VCaP (cell line): ENCODE data around the gene RAPGEF2.
"Not testable (repeated sequence)": the region's sequence is repeated elsewhere in the genome, so short reads cannot be mapped to it uniquely, and the experiment has no call there.

Source experiments
- H3K27ac ChIP-seq: fragments of 450-650 bp; 2 replicates; pipeline ENCODE4 v1.5.1; 2017
- CTCF ChIP-seq: fragments of 450-650 bp; conservative IDR thresholded peaks from 2 replicates; pipeline ENCODE4 v1.5.1; 2017; ENCODE audit warnings: mild to moderate bottlenecking, moderate library complexity

Gene RAPGEF2

GRCh38 chr4:159248384-159249178, 145.7 kb downstream of the RAPGEF2 start:
- no peak overlapping the region for H3K27ac ChIP-seq
- TF ChIP-seq CTCF, result no peak

GRCh38 chr4:159250751-159251325, 148.0 kb downstream of the RAPGEF2 start:
- no peak for TF ChIP-seq CTCF
- no peak overlapping the region for H3K27ac ChIP-seq

- not testable (repeated sequence) for H3K27ac ChIP-seq
Observed at GRCh38 chr4:159251580-159251979, 148.7 kb downstream of the RAPGEF2 start.

DNA sequence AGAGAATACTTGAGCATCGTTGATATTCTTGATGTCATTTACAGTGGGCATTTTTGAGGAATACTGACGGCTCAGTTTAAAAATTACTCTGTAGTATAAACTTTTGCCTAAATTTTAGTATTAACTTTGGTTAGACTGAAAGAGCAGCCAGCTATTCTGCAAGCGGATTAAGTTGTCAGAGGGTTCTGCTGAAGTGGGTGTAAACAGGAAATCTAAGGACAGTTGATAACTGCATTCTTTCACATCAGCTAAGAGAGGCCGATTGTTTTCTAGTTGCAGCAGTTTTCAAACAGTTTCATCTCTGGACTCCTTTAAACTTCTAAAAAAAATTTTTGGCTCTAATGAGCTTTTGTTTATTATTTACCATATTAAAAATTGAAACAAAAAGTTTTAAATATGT, 149.6 kb downstream of the RAPGEF2 start:
- TF ChIP-seq CTCF, result no peak
- no peak overlapping the region for H3K27ac ChIP-seq

DNA sequence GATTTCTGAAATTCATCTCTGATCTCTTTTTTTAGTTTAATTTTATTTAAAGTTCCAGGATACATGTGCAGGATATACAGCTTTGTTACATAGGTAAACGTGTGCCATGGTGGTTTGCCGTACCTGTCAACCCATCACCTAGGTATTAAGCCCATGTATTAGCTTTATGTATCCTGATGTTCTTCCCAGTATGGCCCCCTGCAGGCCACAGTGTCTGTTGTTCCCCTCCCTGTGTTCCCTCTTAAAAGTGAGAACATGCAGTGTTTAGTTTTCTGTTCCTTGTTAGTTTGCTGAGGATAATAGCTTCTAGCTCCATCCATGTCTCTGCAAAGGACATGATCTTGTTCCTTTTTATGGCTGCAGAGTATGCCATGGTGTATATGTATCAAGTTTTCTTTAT, 153.2 kb downstream of the RAPGEF2 start:
- H3K27ac ChIP-seq, result no peak overlapping the region
- TF ChIP-seq CTCF, result no peak

DNA sequence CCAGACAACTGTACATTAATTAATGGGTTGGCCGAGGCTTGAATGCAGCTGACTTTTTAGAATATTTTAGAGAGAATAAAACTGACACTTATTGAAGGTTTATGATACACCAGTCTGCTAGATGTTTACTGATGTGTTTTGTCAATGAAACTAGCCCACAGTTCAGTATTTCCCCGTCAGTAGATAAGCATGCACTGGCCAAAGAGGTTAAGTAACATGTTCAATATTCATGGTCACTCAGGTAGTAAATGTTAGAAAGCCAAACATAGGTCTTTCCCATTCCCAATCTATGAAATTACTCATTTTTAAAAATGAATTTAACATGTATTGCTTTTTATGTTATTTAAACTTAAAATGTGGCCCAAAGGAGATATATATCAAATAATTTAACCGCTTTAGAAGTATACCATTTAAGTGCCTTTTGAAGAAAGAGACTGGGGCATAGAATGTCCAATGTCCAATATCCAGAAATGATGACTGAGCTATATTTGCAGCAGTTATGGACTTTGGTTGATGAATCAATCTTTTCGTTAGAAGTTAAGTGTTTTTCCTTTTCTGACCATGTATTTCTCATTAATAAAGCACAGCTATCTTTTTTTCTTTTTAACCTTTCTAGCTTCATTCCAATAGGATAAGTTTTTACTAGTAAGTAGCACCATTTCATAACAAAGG, 156.1 kb downstream of the RAPGEF2 start:
- H3K27ac ChIP-seq, result no peak overlapping the region
- no peak for TF ChIP-seq CTCF

DNA sequence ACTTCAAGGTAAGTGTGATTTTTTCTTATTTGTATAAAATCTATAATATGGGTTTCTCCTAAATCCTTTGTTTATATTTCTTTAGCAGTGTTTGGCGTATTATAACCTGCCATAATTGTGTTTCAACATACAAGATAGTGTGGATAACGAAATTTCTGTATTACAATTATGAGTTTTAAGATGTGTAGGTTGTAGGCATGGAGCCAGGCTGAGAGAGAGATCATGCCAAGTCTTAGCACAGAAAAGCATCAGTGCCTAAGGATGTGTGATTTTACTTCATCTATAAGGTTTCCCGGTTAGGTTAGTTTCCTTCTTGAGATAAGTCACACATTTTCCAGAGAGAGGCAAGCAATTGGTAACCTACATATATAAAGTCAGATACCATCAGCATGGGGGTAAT, 161.2 kb downstream of the RAPGEF2 start:
- no peak overlapping the region for H3K27ac ChIP-seq
- TF ChIP-seq CTCF, result no peak
